ENCODE data around the gene PRKCE. TPM values are rescaled to one million over a fixed set of nuclear protein-coding genes. Genes with fewer than 3 reads are reported as not detected.

The PRKCE gene
- total RNA-seq, 1 experiment from 2014 or later, result 4.4 TPM

DNA sequence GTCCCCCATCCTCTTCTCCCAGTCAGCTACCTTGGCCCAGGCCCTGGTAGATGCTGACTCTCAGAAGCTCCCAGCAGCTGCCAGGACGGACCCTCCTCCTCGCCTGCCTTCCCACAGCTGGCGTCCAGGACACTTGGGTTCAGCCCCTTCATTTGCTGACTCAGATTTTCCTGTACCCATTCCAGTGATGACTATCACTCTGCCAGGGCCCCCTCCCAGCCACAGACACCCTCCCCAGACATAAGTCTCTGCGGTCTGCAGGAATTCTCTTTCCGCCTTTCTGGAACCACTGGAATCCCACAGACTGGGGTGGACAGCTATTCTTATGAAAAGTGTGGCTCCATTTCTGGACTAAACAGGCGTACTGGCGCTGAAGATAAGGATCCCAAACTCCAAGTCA lies 385.5 kb downstream of the PRKCE start:
- H3K36me3 ChIP-seq (ENCODE audit: control insufficient read depth, insufficient read depth, low read length), result no peaks in the 10 kb centered on the region
- H3K4me3 ChIP-seq (ENCODE audit: low read depth, low read length), result no peak overlapping the region
- DNase-seq, result no peak
- intact Hi-C loops (cut with micrococcal nuclease; ENCODE audit: unreplicated experiment), result no loop called here
- H3K4me3 Mint-ChIP-seq (ENCODE audit: unreplicated experiment), result no peak overlapping the region
- ChIA-PET POLR2A (no interaction called here), CTCF (no interaction called here)
- H3K4me1 Mint-ChIP-seq (ENCODE audit: low read depth, unreplicated experiment), result no peaks in the 10 kb centered on the region
- H3K9me3 ChIP-seq, result no peaks in the 10 kb centered on the region
- no peak overlapping the region for H3K27ac Mint-ChIP-seq (ENCODE audit: unreplicated experiment)
- H3K36me3 Mint-ChIP-seq (ENCODE audit: insufficient read depth, unreplicated experiment), result no peaks in the 10 kb centered on the region
- no peaks in the 10 kb centered on the region; the same call in 1 of the 2 replicates for H3K4me1 ChIP-seq
- BruUV-seq (replicated peaks), result no TSS peak
- no peaks in the 10 kb centered on the region for H3K9me3 Mint-ChIP-seq (ENCODE audit: unreplicated experiment)
- TF ChIP-seq, protein P1, sequence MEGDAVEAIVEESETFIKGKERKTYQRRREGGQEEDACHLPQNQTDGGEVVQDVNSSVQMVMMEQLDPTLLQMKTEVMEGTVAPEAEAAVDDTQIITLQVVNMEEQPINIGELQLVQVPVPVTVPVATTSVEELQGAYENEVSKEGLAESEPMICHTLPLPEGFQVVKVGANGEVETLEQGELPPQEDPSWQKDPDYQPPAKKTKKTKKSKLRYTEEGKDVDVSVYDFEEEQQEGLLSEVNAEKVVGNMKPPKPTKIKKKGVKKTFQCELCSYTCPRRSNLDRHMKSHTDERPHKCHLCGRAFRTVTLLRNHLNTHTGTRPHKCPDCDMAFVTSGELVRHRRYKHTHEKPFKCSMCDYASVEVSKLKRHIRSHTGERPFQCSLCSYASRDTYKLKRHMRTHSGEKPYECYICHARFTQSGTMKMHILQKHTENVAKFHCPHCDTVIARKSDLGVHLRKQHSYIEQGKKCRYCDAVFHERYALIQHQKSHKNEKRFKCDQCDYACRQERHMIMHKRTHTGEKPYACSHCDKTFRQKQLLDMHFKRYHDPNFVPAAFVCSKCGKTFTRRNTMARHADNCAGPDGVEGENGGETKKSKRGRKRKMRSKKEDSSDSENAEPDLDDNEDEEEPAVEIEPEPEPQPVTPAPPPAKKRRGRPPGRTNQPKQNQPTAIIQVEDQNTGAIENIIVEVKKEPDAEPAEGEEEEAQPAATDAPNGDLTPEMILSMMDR (IDR thresholded peaks at IDR 0.05; ENCODE audit: insufficient read depth in 1 of 2, low read depth in 1 of 2, low read length in 1 of 2, severe bottlenecking in 1 of 2, unreplicated experiment in 1 of 2), result no peak
- H3K27me3 Mint-ChIP-seq (ENCODE audit: insufficient read depth, unreplicated experiment), result no peaks in the 10 kb centered on the region
- no peaks in the 10 kb centered on the region for H3K27me3 ChIP-seq (replicated peaks; ENCODE audit: control insufficient read depth, insufficient read depth, low read length)

DNA sequence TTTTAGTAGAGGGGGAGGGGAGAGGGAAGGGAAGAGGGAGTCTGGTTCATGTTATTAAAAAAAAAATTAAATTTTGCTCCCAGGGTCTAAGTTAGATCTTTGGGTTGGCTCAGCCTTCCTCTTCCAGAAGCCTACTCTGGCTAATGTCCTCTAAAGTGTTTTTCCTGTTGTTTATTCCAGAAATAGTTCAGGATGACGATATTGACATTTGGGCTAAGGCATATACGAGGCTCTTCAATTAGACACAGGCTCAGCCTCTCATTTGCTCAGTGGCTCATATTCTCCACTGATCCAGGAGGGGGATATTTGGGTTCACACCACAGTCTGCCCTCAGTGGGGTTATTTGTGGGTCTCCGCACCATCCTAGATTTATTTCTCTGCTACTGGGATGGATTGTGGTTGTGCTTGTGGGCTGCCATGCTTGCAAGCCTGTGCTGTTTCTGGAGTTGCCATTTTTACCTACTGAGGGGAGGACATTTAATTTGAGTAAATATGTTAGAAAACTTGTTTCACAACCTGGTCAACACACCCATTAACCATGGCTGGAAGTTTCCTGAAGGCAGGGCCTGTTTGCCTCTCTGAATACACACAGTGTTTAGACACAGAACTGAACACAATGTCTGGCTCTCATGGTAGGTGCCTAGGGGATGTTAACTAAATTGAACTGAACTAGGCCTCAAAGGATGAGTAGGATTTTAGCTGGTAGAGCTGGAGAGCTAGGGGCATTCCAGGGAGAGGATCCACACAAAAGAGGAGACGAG lies 388.2 kb downstream of the PRKCE start:
- ChIA-PET CTCF (no interaction called here), POLR2A (no interaction called here)
- no peaks in the 10 kb centered on the region for H3K27me3 ChIP-seq (replicated peaks; ENCODE audit: control insufficient read depth, insufficient read depth, low read length)
- Mint-ChIP-seq H3K27me3 (ENCODE audit: insufficient read depth, unreplicated experiment) (no peaks in the 10 kb centered on the region), H3K36me3 (ENCODE audit: insufficient read depth, unreplicated experiment) (no peaks in the 10 kb centered on the region), H3K4me3 (ENCODE audit: unreplicated experiment) (no peak overlapping the region), H3K9me3 (ENCODE audit: unreplicated experiment) (no peaks in the 10 kb centered on the region), H3K4me1 (ENCODE audit: low read depth, unreplicated experiment) (no peaks in the 10 kb centered on the region), H3K27ac (ENCODE audit: unreplicated experiment) (no peak overlapping the region)
- TF ChIP-seq, protein P1 (IDR thresholded peaks at IDR 0.05; ENCODE audit: insufficient read depth in 1 of 2, low read depth in 1 of 2, low read length in 1 of 2, severe bottlenecking in 1 of 2, unreplicated experiment in 1 of 2), result no peak
- H3K36me3 ChIP-seq (ENCODE audit: control insufficient read depth, insufficient read depth, low read length), result no peaks in the 10 kb centered on the region
- no peak overlapping the region for H3K4me3 ChIP-seq (ENCODE audit: low read depth, low read length)
- no TSS peak for BruUV-seq (replicated peaks)
- no peaks in the 10 kb centered on the region for H3K4me1 ChIP-seq
- H3K9me3 ChIP-seq, result no peaks in the 10 kb centered on the region
- DNase-seq, result no peak
- intact Hi-C loops (cut with micrococcal nuclease; ENCODE audit: unreplicated experiment), result no loop called here

DNA sequence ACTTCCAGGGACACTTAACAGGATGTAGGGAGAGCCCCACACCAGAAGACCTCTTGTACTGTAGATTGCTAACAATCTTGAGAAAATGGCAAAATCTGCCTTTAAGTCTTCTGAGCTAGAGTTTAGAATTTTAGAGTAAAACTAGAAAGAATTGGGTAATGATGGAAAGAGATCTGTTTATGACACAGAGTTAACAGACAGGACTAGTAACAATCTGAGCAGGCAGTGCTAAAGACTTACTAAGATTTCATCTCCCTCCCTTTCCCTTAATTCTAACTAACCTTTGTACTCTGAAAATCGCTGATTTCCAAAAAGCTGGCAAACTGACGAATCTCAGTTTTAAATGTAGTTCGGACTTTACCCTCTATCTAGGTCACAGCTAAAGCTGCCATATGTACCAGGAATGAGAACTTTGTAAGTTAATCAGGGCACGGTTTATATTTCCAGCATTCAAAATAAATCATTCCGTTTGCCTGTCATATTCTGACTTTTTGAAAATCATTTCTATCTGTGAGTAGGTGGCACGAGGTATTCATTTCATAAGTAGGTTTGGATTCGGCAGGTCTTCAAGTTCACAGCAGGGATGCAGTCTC lies 389.2 kb downstream of the PRKCE start:
- no peak overlapping the region for H3K27ac Mint-ChIP-seq (ENCODE audit: unreplicated experiment)
- ChIA-PET POLR2A (no interaction called here), CTCF (no interaction called here)
- Histone ChIP-seq H3K9me3 (no peaks in the 10 kb centered on the region), H3K36me3 (ENCODE audit: control insufficient read depth, insufficient read depth, low read length) (no peaks in the 10 kb centered on the region), H3K4me1 (no peaks in the 10 kb centered on the region), H3K27me3 (replicated peaks; ENCODE audit: control insufficient read depth, insufficient read depth, low read length) (no peaks in the 10 kb centered on the region), H3K4me3 (ENCODE audit: low read depth, low read length) (no peak overlapping the region)
- TF ChIP-seq, protein P1 (IDR thresholded peaks at IDR 0.05; ENCODE audit: insufficient read depth in 1 of 2, low read depth in 1 of 2, low read length in 1 of 2, severe bottlenecking in 1 of 2, unreplicated experiment in 1 of 2), result no peak
- H3K9me3 Mint-ChIP-seq (ENCODE audit: unreplicated experiment), result no peaks in the 10 kb centered on the region
- no peak overlapping the region for H3K4me3 Mint-ChIP-seq (ENCODE audit: unreplicated experiment)
- intact Hi-C loops (cut with micrococcal nuclease; ENCODE audit: unreplicated experiment), result no loop called here
- no TSS peak for BruUV-seq (replicated peaks)
- no peaks in the 10 kb centered on the region for H3K27me3 Mint-ChIP-seq (ENCODE audit: insufficient read depth, unreplicated experiment)
- no peaks in the 10 kb centered on the region for H3K36me3 Mint-ChIP-seq (ENCODE audit: insufficient read depth, unreplicated experiment)
- no peak for DNase-seq
- H3K4me1 Mint-ChIP-seq (ENCODE audit: low read depth, unreplicated experiment), result no peaks in the 10 kb centered on the region

Data from Caco-2 (cell line).